Hindlimb muscle (tissue), 1 donor: ENCODE measurements around the gene SPINK5. TPM values are rescaled to one million over a fixed set of nuclear protein-coding genes. Genes with fewer than 3 reads are reported as not detected.

Source experiments
- DNase-seq: peaks from one replicate; pipeline ENCODE4 v3.0.0-alpha.2; 2013
- polyA plus RNA-seq: library from polyadenylated mRNA; unstranded; fragments of 120-200 nt; gene quantifications from one replicate; pipeline ENCODE4 v1.2.1, GENCODE V29; 2013; ENCODE audit not compliant: insufficient read length

SPINK5 gene
- polyA plus RNA-seq, 1 donor: 0.41 TPM

- DNase-seq: no peak
Measured at GRCh38 chr5:148186248-148187003, 122.6 kb downstream of the SPINK5 start.

Other genes with a start within 250 kb of the SPINK5 start
- not detected for gene SPINK1, start 232.3 kb upstream of the SPINK5 start, polyA plus RNA-seq
- not detected for gene SCGB3A2, start 185.3 kb upstream of the SPINK5 start, polyA plus RNA-seq
- gene C5orf46, start 157.4 kb upstream of the SPINK5 start, polyA plus RNA-seq: not detected
- not detected for gene SPINK14, start 104.6 kb downstream of the SPINK5 start, polyA plus RNA-seq
- gene SPINK6, start 139.1 kb downstream of the SPINK5 start, polyA plus RNA-seq: not detected
- gene MARCOL, start 174.5 kb downstream of the SPINK5 start, polyA plus RNA-seq: not detected
- gene SPINK13, start 204.8 kb downstream of the SPINK5 start, polyA plus RNA-seq: 0.45 TPM
- gene SPINK7, start 248.4 kb downstream of the SPINK5 start, polyA plus RNA-seq: 0.61 TPM